Immature natural killer cell (primary cell): ENCODE results near the gene PTGR3. TPM values are rescaled to one million over a fixed set of nuclear protein-coding genes. Genes with fewer than 3 reads are reported as not detected.
A peak's percentile ranks its signal among the peaks of the same experiment; 100 is the strongest.

Experiments used
- DNase-seq, 3 donors: peaks; one replicate each; pipeline ENCODE4 v3.0.0; 2022; ENCODE audit warnings: mixed read lengths in 1 of 3
- H3K27ac Mint-ChIP-seq, 6 donors: one replicate each; pipeline ENCODE4 v1.8.0; 2020; ENCODE audit warnings: mixed read lengths in 6 of 6, mild to moderate bottlenecking in 5 of 6, inconsistent platforms in 4 of 6, moderate library complexity in 3 of 6
- H3K27me3 Mint-ChIP-seq, 3 donors: one replicate each; pipeline ENCODE4 v1.8.0; 2020 to 2021; ENCODE audit warnings: low read depth in 3 of 3, mild to moderate bottlenecking in 3 of 3, mixed read lengths in 3 of 3, moderate library complexity in 3 of 3, inconsistent platforms in 1 of 3
- H3K36me3 Mint-ChIP-seq, 3 donors: one replicate each; pipeline ENCODE4 v1.8.0; 2020; ENCODE audit warnings: mixed read lengths in 3 of 3, inconsistent platforms in 2 of 3, mild to moderate bottlenecking in 2 of 3
- H3K4me1 Mint-ChIP-seq, 2 donors: one replicate each; pipeline ENCODE4 v1.8.0; 2020; ENCODE audit warnings: inconsistent platforms in 2 of 2, mild to moderate bottlenecking in 2 of 2, mixed read lengths in 2 of 2, moderate library complexity in 1 of 2
- H3K4me3 Mint-ChIP-seq, 5 donors: one replicate each; pipeline ENCODE4 v1.8.0; 2020; ENCODE audit warnings: mild to moderate bottlenecking in 5 of 5, mixed read lengths in 5 of 5, inconsistent platforms in 3 of 5, moderate library complexity in 3 of 5
- H3K9me3 Mint-ChIP-seq, 6 donors: one replicate each; pipeline ENCODE4 v1.8.0; 2020; ENCODE audit warnings: mild to moderate bottlenecking in 6 of 6, mixed read lengths in 6 of 6, inconsistent platforms in 4 of 6, moderate library complexity in 3 of 6
- polyA plus RNA-seq, 3 donors: library from polyadenylated mRNA; unstranded; fragments of 300-500 nt; fragmentation: Illumina TruSeq; gene quantifications; one replicate each; pipeline ENCODE4 v1.2.3, GENCODE V29; 2021

The PTGR3 gene
- polyA plus RNA-seq, 3 donors from 2014 or later, result 18.4 to 32.9 (median 26.1) TPM

- DNase-seq, result no peak
- Mint-ChIP-seq H3K27ac (peak overlapping the region; percentile 93 to 100 (median 99)), H3K4me1 (peaks cover 88 to 99% of the 10 kb centered on the region in 2 donors), H3K9me3 (no peaks in the 10 kb centered on the region), H3K36me3 (no peaks in the 10 kb centered on the region), H3K27me3 (peaks cover 0 to 4% (median 4%) of the 10 kb centered on the region in 3 donors), H3K4me3 (peak overlapping the region; percentile 63 to 83 (median 71))
Measured at GRCh38 chr18:75216911-75217689, 8.2 kb upstream of the PTGR3 start.

DNA sequence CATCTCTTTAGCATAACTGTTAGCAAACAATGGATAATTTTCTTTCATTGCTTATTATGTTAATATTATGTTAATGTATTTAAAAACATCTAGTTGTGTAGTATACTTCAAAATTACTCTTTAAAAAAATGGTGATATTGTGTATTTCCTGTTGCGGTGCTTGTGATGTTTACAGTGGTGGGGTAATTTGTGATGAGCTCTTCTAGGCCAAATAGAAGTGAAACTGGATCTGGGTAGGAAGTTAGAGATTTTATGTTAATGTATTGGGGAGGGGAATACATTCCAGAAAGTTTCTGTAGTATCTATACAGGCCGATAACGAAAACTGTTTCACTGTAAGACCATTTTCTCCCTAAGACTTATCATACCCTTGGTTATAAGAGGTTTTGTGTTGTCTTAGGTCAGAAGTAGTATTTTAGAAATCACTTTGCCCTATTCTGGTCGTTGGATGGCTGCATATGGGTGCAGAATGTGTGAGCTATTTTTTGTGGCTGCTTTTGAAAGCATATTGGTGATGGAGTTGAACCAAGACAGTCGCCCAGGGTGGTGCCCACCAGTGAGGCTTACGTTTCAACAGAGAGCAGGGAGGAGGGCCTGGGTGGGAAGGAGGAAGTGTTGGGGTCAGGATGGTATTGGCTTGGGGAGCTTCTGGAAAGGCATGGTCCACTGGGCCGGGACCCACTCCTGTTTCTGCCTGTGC, 7.4 kb upstream of the PTGR3 start:
- peak overlapping the region; percentile 93 to 100 (median 99) for H3K27ac Mint-ChIP-seq
- H3K4me1 Mint-ChIP-seq, result peaks cover 81 to 92% of the 10 kb centered on the region in 2 donors
- H3K27me3 Mint-ChIP-seq, result peaks cover 0 to 4% (median 4%) of the 10 kb centered on the region in 3 donors
- H3K36me3 Mint-ChIP-seq, result no peaks in the 10 kb centered on the region
- no peaks in the 10 kb centered on the region for H3K9me3 Mint-ChIP-seq
- DNase-seq, result peak; percentile 72 to 74 (median 73)
- peak overlapping the region; percentile 63 to 83 (median 71) for H3K4me3 Mint-ChIP-seq

DNA sequence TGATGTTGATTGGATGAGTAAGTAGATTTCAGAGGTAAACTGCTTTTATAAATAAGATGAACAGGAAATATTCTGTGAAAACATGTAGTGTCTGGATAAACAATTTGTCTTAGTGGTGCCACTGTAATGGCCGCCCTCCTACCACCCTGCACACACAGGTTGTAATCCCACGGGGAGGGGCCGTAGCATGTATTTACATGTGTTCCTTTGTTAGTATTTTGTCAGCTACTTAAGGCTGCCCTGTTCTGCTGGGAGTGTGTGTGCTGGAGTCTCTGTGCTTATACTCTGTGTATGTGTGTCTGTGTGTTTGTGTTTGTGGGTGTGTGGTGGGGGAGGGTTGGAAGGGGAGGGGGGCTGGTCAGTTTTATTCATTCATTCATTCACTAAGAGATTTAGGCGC, 6.7 kb upstream of the PTGR3 start:
- peak overlapping the region; percentile 81 to 98 (median 89) for H3K27ac Mint-ChIP-seq
- peaks cover 6 to 10% (median 10%) of the 10 kb centered on the region in 3 donors for H3K27me3 Mint-ChIP-seq
- peak overlapping the region; percentile 12 to 70 (median 53) for H3K4me3 Mint-ChIP-seq
- no peaks in the 10 kb centered on the region for H3K9me3 Mint-ChIP-seq
- H3K4me1 Mint-ChIP-seq, result peaks cover 82 to 90% of the 10 kb centered on the region in 2 donors
- no peak for DNase-seq
- H3K36me3 Mint-ChIP-seq, result no peaks in the 10 kb centered on the region

GRCh38 chr18:75214766-75215510, 6.0 kb upstream of the PTGR3 start:
- H3K27me3 Mint-ChIP-seq, result peaks cover 6 to 15% (median 14%) of the 10 kb centered on the region in 3 donors
- peak overlapping the region; percentile 81 to 98 (median 89) for H3K27ac Mint-ChIP-seq
- no peaks in the 10 kb centered on the region for H3K9me3 Mint-ChIP-seq
- H3K4me1 Mint-ChIP-seq, result peaks cover 81 to 90% of the 10 kb centered on the region in 2 donors
- no peak for DNase-seq
- H3K4me3 Mint-ChIP-seq, result peak overlapping the region in 4 of 5 donors; percentile 42 to 70 (median 56)
- H3K36me3 Mint-ChIP-seq, result no peaks in the 10 kb centered on the region

- peaks cover 6 to 18% (median 17%) of the 10 kb centered on the region in 3 donors for H3K27me3 Mint-ChIP-seq
- H3K27ac Mint-ChIP-seq, result peak overlapping the region; percentile 50 to 98 (median 67)
- no peaks in the 10 kb centered on the region for H3K36me3 Mint-ChIP-seq
- no peak for DNase-seq
- H3K9me3 Mint-ChIP-seq, result no peaks in the 10 kb centered on the region
- peaks cover 78 to 87% of the 10 kb centered on the region in 2 donors for H3K4me1 Mint-ChIP-seq
- H3K4me3 Mint-ChIP-seq, result peak overlapping the region; percentile 6 to 93 (median 30)
Measured at GRCh38 chr18:75214332-75214690, 5.4 kb upstream of the PTGR3 start.

- Mint-ChIP-seq H3K36me3 (no peaks in the 10 kb centered on the region), H3K9me3 (no peaks in the 10 kb centered on the region), H3K27ac (peak overlapping the region in 5 of 6 donors; percentile 9 to 98 (median 64)), H3K4me3 (peak overlapping the region; percentile 6 to 94 (median 85)), H3K4me1 (peaks cover 74 to 82% of the 10 kb centered on the region in 2 donors), H3K27me3 (peaks cover 8 to 20% (median 17%) of the 10 kb centered on the region in 3 donors)
- DNase-seq, result no peak
Measured at GRCh38 chr18:75213611-75214331, 4.8 kb upstream of the PTGR3 start.

GRCh38 chr18:75212751-75213090, 3.8 kb upstream of the PTGR3 start:
- H3K27me3 Mint-ChIP-seq, result peaks cover 12 to 26% (median 22%) of the 10 kb centered on the region in 3 donors
- no peak for DNase-seq
- H3K9me3 Mint-ChIP-seq, result no peaks in the 10 kb centered on the region
- peaks cover 70 to 77% of the 10 kb centered on the region in 2 donors for H3K4me1 Mint-ChIP-seq
- H3K36me3 Mint-ChIP-seq, result no peaks in the 10 kb centered on the region
- peak overlapping the region; percentile 83 to 92 (median 88) for H3K27ac Mint-ChIP-seq
- peak overlapping the region; percentile 85 to 95 (median 93) for H3K4me3 Mint-ChIP-seq

DNA sequence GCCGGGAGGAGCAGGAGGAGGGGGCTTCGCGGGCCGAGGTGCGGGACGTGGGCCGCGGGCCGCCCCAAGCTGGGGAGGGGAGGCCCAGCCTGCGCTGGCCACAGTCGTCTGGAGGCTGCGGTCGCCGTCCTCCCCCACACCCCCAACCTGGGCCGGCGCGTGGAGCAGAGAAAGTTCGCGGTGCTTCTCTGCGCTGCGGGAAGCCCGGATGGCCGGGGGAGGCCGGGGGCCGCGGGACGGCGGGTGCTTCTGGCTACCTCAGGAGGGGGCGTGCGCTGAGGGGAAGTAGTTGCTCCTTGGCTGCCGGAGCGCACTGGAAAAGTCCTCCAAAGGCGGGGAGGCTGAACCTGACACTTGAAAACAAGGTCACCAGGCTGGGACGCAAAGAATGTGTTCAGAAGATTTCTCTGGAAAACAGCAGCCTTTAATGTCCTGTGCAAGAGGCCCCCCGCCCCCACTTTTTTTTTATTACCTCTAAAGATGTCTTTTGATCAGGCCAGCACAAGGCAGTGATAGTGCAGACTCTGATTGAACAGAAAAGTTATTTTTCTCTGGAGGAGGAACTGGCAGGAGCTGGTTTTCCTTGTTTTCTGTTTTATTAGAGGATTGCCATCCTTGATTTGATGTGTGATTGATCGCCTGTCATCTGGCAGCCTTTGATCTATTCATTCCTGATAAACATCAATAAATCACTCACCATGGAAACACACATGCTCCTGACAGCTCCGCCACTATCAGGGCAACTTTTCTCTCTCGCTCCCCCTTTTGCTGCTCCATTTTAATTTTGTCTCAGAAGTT, 3.2 kb upstream of the PTGR3 start:
- peaks cover 12 to 28% (median 23%) of the 10 kb centered on the region in 3 donors for H3K27me3 Mint-ChIP-seq
- H3K4me3 Mint-ChIP-seq, result peak overlapping the region; percentile 85 to 95 (median 93)
- H3K36me3 Mint-ChIP-seq, result no peaks in the 10 kb centered on the region
- H3K4me1 Mint-ChIP-seq, result peaks cover 70 to 77% of the 10 kb centered on the region in 2 donors
- peak overlapping the region; percentile 83 to 92 (median 88) for H3K27ac Mint-ChIP-seq
- DNase-seq, result peak; percentile 30 to 42 (median 33)
- no peaks in the 10 kb centered on the region for H3K9me3 Mint-ChIP-seq

- peaks cover 12 to 28% (median 23%) of the 10 kb centered on the region in 3 donors for H3K27me3 Mint-ChIP-seq
- no peaks in the 10 kb centered on the region for H3K36me3 Mint-ChIP-seq
- H3K4me1 Mint-ChIP-seq, result peaks cover 66 to 77% of the 10 kb centered on the region in 2 donors
- peak overlapping the region in 1 of 6 donors; percentile 96 for H3K27ac Mint-ChIP-seq
- no peaks in the 10 kb centered on the region for H3K9me3 Mint-ChIP-seq
- no peak for DNase-seq
- H3K4me3 Mint-ChIP-seq, result no peak overlapping the region
Measured at GRCh38 chr18:75211626-75211952, 2.6 kb upstream of the PTGR3 start.

DNA sequence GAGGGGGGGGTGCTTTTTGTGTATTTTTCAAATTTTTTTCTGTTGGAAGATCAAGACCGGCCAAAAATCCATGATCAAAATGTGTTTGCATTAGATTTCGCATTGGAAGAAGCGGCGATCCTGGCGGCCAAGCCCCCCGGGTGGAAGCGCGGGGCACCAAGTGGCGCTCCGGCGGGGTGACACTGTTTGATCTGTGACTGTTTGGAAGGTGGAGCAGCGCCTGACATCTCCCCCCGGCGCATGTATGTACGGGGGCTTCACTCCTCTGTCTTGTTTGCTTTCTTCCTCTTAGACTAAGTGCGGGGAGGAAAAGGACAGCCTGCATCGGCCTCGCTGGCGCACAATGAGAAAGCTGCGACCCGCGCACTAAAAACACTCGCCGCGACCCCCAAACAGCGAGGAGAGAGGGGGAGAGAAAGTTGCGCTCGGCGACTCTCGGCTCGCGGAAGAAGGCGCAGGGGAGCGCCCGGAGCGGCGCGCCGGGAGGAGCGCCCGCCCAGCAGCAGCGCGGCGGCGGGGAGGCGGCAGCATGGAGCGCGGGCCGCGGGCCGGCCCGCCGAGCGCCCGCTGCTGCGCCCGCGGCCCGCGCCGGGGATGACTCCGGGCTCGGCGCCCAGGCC, 2.2 kb upstream of the PTGR3 start:
- peak overlapping the region; percentile 91 to 99 (median 96) for H3K27ac Mint-ChIP-seq
- H3K36me3 Mint-ChIP-seq, result no peaks in the 10 kb centered on the region
- DNase-seq, result peak; percentile 31 to 45 (median 40)
- H3K4me3 Mint-ChIP-seq, result peak overlapping the region; percentile 92 to 99 (median 98)
- peaks cover 63 to 77% of the 10 kb centered on the region in 2 donors for H3K4me1 Mint-ChIP-seq
- peaks cover 14 to 28% (median 23%) of the 10 kb centered on the region in 3 donors for H3K27me3 Mint-ChIP-seq
- no peaks in the 10 kb centered on the region for H3K9me3 Mint-ChIP-seq

DNA sequence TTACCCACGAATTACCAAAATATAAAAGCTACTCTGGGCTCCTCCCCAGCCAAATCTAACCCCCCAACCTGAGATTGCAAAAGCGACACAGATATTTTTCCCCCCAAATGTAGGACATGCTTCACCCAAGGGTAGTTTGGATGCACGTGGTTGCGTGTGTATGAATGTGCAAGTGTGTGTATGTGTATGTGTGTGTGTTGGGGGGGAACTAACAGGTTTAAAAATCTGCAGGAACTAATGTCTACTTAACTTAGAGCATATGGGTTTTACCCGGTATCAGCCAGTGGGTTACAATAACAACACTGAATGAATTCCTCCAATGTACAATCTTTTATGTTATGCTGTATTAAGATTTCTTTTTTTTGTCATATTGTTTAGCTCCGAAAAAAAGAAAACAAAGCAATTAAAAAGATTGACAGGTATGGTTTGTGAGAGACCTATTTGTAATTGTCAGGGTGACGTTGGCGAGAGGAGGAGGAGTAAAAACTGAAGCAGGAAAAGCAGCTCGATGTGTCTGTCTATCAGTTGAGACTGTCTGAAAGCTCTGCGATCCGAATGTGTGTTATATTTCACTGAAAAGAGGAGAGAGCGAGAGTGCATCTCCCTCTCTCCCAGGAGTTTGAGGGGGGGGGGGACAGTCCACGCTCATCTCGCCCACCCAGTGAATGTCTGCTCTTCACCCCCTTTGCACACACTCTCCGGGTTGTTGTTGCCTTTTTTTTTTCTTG, 1.5 kb upstream of the PTGR3 start, which contains the start of gene TSHZ1:
TSS of gene TSHZ1 (plus strand) at position 524 of the 728 bp plus-strand sequence. CDS start 1,080 bp downstream, outside the sequence.
- Mint-ChIP-seq H3K9me3 (no peaks in the 10 kb centered on the region), H3K4me1 (peaks cover 64 to 77% of the 10 kb centered on the region in 2 donors), H3K4me3 (peak within 1 kb of the TSS; percentile 92 to 99 (median 98)), H3K27me3 (peaks cover 14 to 28% (median 23%) of the 10 kb centered on the region in 3 donors), H3K27ac (peak within 1 kb of the TSS; percentile 91 to 99 (median 96)), H3K36me3 (no peaks in the 10 kb centered on the region)
- DNase-seq, result peak; percentile 73 to 78 (median 74)
